HG03469 (cell line): ENCODE measurements around the gene TMEM235.

Experiments used
- ATAC-seq: cut with Tn5 transposase; IDR thresholded peaks from one replicate; pipeline ENCODE4 v1.9.1; 2021; ENCODE audit warnings: mild to moderate bottlenecking, moderate library complexity, moderate number of reproducible peaks; ENCODE audit not compliant: unreplicated experiment

The TMEM235 gene

DNA sequence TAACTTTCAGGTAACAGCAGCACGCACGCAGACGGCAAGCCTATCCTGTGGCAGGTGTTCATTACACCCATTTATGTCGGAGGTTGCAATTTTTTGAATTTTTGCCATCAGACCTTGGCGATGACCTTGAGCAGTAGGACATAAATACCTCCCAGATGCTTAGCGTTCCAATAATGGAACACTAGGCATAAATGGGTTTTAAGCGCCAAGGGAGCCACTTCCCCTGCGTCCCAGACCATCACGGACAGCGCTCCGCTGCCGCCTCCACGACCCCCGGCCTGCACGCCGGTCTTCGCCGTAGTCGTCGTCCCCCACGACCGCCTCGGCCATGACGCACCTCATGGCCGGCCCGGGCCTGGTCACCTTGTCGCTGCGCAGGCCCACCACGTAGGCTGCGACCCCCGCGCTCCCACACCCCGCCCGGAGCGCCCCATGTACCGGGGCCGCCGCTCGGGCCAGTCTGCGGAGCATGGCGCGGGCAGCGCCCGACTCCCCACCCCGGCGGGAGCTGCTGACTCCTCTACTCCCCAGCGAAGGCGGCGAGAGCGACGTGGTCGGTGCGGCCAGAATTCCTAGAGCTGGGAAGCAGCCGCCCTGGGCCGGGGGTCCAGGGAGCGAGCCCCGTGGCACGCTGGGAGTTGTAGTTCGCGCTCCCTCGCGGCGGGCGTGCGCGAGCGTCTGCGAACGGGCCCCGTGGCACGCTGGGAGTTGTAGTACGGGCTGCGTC, 22.7 kb downstream of the TMEM235 start:
- ATAC-seq = no peak

DNA sequence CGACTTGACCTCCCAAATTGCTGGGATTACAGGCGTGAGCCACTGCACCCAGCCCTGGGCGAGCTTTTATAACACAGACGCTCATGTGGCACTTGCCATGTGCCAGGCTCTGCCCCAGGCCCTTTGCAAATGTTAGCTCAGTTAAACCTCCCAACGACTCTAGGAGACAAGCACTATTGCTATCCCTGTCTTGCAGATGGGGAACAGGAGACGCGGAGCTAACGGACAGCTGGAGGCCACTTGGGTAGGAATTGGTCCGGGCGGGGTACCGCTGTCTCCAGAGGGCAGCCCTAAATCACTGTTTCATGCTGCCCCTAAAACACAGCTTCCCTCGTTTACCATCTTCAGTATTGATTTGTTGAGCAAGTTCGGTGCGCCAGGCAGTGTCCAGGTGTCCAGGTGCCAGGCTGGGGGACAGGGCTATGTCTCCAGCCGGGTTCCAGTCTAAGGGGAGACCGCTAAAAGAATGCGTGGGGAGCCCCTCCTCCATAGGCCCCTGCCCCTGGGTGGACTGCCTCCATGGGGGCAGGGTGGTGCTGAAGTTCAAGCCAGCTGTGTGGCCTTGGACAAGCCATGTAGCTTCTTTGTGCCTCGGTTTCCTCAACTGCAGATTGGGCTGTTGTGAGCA, 23.7 kb downstream of the TMEM235 start:
- ATAC-seq = no peak

GRCh38 chr17:78255953-78256706, 24.7 kb downstream of the TMEM235 start:
- no peak for ATAC-seq

DNA sequence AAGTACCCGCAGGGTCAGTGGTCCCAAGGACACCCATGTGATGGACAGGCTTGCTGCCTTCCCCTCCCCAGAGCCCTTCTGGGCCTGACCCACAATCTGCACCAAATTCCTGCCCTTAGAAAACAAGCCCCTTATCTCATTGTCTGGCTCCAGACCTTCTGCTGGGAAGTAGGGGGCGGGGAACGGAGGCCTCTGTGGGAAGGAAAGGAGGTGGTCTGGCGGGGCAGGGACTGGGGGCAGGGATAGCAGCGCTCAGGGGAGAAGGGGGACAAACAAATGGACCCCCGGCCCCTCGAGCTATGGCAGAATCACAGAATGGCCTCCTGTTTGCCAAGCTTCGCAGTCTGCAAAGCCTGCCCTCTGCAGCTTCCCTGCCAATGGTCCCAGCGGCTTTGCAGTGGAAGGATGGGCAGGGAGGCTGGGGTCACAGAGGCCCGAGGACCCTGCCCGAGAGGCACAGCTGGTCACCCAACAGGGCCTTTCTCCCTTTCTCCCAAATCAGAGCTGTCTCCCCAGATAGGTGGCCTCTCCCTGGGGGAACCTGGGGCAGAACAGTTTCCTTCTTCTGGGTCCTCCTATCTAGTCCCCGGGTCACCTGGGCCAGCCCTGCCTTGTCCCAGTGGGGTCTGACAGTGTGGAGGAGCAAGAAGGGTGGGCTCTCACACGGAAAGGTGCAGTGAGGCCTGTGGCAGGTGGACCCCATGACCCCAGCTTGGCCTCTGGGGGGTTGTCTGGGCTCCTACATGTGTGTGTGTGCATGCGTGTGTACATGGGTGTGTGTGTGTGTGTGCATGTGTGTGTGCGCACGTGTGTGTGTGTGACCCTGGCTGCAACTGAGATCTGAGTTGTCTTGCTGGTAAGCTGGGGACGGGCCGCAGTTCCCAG, 25.5 kb downstream of the TMEM235 start:
- ATAC-seq = no peak

GRCh38 chr17:78257810-78258322, 26.4 kb downstream of the TMEM235 start:
- no peak for ATAC-seq

- no peak for ATAC-seq
Observed at GRCh38 chr17:78258323-78259191, 27.1 kb downstream of the TMEM235 start.

DNA sequence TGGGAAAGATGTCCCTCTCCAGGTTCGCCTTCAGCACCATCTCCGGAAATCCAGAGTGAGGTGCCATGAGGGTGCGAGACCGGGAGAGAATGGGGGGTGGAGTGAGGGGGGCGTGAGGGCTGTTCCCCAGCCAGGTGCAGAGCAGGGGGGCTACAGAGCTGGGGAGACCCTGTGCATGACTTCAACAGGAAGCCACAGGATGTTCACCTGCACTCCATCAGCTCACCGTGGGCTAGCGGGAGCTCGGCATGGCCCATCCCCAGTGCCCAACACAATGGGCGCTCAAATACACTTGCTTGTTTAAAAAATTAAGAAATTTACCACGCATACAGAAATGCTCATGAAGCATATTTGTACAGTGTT, 27.7 kb downstream of the TMEM235 start:
- ATAC-seq = no peak

GRCh38 chr17:78263063-78263735, 31.8 kb downstream of the TMEM235 start:
- no peak for ATAC-seq

- ATAC-seq = no peak
Observed at GRCh38 chr17:78263736-78264340, 32.4 kb downstream of the TMEM235 start.

DNA sequence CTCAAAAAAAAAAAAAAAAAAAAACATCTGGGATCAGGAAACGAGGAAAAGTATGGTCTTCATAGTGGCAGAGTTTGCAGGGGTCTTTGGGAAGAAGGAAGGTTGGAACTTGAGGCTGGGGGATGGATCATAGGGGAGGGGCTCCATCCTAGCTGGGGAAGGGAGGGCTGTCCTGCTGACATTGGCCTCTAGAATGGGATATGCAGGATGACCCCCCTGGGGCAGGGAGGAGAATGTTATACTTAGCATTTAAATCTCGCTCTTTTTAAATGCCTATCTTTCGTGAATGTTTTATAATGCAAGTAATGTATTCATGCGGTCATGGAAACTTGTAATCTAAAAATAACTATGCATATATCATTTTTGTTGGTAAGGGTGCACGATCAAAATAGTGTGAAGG, 33.2 kb downstream of the TMEM235 start:
- ATAC-seq = no peak

GRCh38 chr17:78265121-78265520, 33.7 kb downstream of the TMEM235 start:
- ATAC-seq = no peak

DNA sequence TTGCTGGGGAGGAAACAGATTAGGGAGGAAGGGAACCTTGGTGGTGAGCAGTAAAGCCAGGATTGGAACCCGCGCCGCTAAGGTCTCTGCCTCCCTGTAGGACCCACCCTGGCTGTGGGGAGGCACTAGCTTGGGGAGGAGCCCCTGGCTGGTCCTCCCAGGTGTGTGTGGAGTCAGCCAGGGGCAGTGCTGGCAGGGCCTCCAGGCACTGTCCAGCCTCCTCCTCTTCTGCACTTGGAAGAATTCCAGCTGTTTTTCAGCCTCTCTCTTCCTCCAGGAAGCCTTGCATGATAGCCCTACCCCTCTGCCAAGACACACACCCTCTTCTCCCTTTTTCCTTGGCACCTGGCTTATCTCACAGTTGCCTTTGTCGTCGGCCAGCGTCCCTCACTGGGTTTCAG, 34.8 kb downstream of the TMEM235 start:
- ATAC-seq = no peak

- ATAC-seq = no peak
Observed at GRCh38 chr17:78266771-78267170, 35.3 kb downstream of the TMEM235 start.

DNA sequence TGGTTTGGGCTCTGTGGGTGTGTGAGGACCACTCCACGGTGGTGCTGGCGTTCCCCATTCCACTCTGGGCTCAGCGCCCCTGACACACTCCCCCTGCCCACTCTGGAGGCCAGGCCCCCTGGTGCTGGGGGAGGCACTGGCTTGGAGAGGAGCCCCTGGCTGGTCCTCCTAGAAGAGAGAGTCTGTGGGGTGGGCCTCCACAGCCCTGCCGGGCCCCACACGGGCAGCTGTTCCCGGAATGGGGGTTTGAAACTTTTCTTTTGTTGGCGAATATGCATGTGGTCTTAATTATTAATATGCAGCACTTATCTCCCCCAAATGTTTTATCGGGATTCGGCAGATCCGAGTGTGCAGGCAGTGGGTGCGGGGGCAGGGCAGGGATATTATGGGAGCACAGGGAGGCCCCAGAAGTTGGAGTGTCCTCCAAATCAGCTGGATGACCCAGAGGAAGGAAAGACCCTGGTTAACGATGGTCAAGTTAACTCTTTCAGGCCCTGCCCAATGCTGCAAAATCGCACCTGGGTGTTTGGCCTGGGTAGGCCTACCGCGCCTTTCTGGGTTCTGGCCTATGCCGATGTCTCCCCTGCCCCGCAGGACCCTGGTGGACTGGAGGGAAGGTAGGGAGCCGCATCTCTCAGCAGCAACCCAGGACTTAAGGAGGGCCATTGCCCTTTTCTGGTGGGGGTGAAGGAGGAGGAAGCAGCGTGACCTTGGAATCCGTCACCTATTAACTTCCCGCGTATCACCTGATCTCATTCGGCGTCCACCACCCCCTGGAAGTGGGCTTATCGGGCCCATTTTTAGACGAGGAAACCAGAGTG, 36.0 kb downstream of the TMEM235 start:
- ATAC-seq = no peak

DNA sequence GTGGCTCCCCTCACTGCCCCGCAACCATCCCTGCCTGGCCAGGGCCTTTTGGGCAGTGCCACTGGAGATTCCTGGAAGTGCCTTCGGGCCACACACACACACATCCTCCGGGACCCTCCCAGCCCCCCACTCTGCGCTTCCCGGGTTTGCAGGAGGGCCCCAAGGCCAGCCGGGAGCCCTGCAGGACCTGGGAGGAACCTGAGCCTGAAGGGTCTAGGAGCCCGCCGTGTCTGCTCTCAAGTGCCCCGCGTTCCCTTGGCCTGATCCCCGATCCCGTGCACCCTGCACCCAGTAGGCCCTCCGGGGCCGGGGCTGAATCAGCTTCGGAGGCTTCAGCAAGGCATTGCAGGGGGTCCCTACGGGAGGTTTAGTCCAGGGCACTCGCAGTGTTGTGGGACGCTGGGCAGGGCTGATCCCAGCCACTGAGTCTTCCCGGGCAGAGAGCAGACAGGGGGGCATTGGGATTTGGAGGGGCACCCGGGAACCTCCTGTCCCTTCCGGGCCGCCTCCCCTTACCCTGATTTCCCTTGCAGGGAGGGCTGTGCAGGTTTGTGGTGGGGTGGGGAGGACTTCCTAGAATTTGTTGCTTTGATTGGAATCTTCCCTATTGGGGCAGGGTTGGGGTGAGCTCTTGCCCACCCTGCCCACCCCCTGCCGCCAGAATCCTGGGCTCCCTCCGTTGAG, 36.9 kb downstream of the TMEM235 start:
- no peak for ATAC-seq

- ATAC-seq = no peak
Observed at GRCh38 chr17:78268951-78269905, 37.8 kb downstream of the TMEM235 start.
